Measurements from ENCODE around the gene CLDN9.

DNA sequence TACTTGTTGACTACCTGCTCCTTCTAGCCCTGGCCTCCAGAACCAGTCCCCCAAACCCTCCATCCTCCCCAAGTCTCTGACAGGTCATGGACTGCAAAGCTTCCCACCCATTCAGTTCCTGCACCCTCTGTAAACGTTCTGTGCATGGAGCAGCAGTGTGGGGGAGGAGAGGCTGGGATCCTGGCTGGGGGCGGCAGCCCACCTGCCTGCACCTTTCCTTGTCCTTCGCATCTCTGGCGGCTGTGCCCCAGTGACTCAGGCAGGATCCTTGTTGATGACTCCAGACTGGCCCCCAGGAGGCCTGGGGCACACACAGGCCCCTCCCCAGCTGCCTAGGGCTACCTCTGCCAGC is 30.8 kb upstream of the CLDN9 start:
- TF ChIP-seq POLR2A (IDR thresholded peaks at IDR 0.05): no peak
- TF ChIP-seq, protein P1, sequence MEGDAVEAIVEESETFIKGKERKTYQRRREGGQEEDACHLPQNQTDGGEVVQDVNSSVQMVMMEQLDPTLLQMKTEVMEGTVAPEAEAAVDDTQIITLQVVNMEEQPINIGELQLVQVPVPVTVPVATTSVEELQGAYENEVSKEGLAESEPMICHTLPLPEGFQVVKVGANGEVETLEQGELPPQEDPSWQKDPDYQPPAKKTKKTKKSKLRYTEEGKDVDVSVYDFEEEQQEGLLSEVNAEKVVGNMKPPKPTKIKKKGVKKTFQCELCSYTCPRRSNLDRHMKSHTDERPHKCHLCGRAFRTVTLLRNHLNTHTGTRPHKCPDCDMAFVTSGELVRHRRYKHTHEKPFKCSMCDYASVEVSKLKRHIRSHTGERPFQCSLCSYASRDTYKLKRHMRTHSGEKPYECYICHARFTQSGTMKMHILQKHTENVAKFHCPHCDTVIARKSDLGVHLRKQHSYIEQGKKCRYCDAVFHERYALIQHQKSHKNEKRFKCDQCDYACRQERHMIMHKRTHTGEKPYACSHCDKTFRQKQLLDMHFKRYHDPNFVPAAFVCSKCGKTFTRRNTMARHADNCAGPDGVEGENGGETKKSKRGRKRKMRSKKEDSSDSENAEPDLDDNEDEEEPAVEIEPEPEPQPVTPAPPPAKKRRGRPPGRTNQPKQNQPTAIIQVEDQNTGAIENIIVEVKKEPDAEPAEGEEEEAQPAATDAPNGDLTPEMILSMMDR (IDR thresholded peaks at IDR 0.05): no peak

All from right lobe of liver (tissue), 4 donors.